SK-N-SH (cell line): ENCODE measurements around the gene TMEM178A.

Experiments
- CHD2 ChIP-seq: fragments of 150-350 bp; IDR thresholded peaks from 2 replicates; pipeline ENCODE4 v1.6.1; 2018; ENCODE audit warnings: low read length; ENCODE audit not compliant: partially characterized antibody
- CTCF ChIP-seq: fragments of 200-600 bp; sonication (generic); IDR thresholded peaks from 2 replicates; pipeline ENCODE4 v1.6.1; 2017; ENCODE audit warnings: antibody characterized with exemption, mild to moderate bottlenecking, moderate library complexity
- ELF1 ChIP-seq: IDR thresholded peaks from 2 replicates; pipeline ENCODE4 v1.4.0; 2012
- EP300 ChIP-seq, 2 experiments: IDR thresholded peaks; 2 replicates each; pipeline versions ENCODE4 v1.4.0 to v1.6.1; 2012; ENCODE audit warnings: borderline replicate concordance in 1 of 2, low read depth in 1 of 2, low read length in 1 of 2
- EZH2phosphoT487 ChIP-seq: fragments of 200-600 bp; sonication (generic); IDR thresholded peaks from 2 replicates; pipeline ENCODE4 v1.6.1; 2017; ENCODE audit warnings: low read depth, mixed run types, mild to moderate bottlenecking, antibody characterized with exemption, moderate library complexity, borderline replicate concordance
- GATA2 ChIP-seq: sonication (generic); formaldehyde crosslinking; IDR thresholded peaks from 2 replicates; pipeline ENCODE4 v1.5.0; 2020; ENCODE audit warnings: mild to moderate bottlenecking, missing genetic modification reagents
- SIN3A ChIP-seq: IDR thresholded peaks from 2 replicates; pipeline ENCODE4 v1.6.1; 2012; ENCODE audit warnings: low read depth, mild to moderate bottlenecking, low read length, moderate library complexity, borderline replicate concordance
- USF2 ChIP-seq: fragments of 150-350 bp; IDR thresholded peaks from 2 replicates; pipeline ENCODE4 v1.6.1; 2017; ENCODE audit warnings: antibody characterized with exemption, low read length, low read depth, borderline replicate concordance
- TF ChIP-seq, protein P1 (sequence below): IDR thresholded peaks from 2 replicates; pipeline ENCODE4 v1.4.0; 2012; ENCODE audit warnings: low read depth

GRCh38 chr2:39673018-39673417 is 7.3 kb downstream of the TMEM178A start:
- TF ChIP-seq EZH2phosphoT487 (no peak), CTCF (no peak), ELF1 (no peak), GATA2 (CRISPR knock-in tag) (no peak), CHD2 (no peak), USF2 (no peak), EP300 (IDR thresholded peaks at IDR 0.05; ENCODE audit: borderline replicate concordance in 1 of 2, low read depth in 1 of 2, low read length in 1 of 2) (no peak), SIN3A (no peak)
- TF ChIP-seq, protein P1, sequence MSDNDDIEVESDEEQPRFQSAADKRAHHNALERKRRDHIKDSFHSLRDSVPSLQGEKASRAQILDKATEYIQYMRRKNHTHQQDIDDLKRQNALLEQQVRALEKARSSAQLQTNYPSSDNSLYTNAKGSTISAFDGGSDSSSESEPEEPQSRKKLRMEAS = no peak
